Measurements from ENCODE around the gene PPIH. TPM values are rescaled to one million over a fixed set of nuclear protein-coding genes. Genes with fewer than 3 reads are reported as not detected.

Gene PPIH
- total and polyA plus RNA-seq, 2 of the 13 experiments (the other 11 are each of a cell fraction or from before 2014, with no cell fraction given) = 29.9 to 72.6 TPM

- TF ChIP-seq HOXA9 (CRISPR knock-in tag; IDR thresholded peaks at IDR 0.05; ENCODE audit: borderline replicate concordance) = no peak
Observed at GRCh38 chr1:42613803-42614131, 44.5 kb upstream of the PPIH start (continued).

GRCh38 chr1:42618866-42619265 is 39.4 kb upstream of the PPIH start:
- no peaks in the 10 kb centered on the region for H3K36me3 ChIP-seq (replicated peaks in 1 of 2; ENCODE audit: control insufficient read depth in 1 of 2, insufficient read depth in 2 of 2, low read length in 2 of 2)
- ChIA-PET CTCF (ENCODE audit: low intra/inter-chr PET ratio, low total read pairs) (no interaction called here), POLR2A (no interaction called here)
- no peaks in the 10 kb centered on the region for H3K9me3 ChIP-seq (ENCODE audit: low read length)
- 44% methylated on average over 2 of the region's 2 CpGs for WGBS (ENCODE audit: low lambda C conversion rate)
- peaks cover 32% of the 10 kb centered on the region for H3K4me1 ChIP-seq (ENCODE audit: insufficient read depth, low read length)
- peaks cover 0 to 3% of the 10 kb centered on the region in 2 experiments; a peak in 1 of 5 replicates for H3K27me3 ChIP-seq (ENCODE audit: control insufficient read depth in 1 of 2, insufficient read depth in 2 of 2, low read length in 2 of 2)
- no peaks in the 10 kb centered on the region for H3K79me2 ChIP-seq (ENCODE audit: insufficient read depth, low read length)
- no peak for ATAC-seq
- no peak overlapping the region for H3K9ac ChIP-seq (ENCODE audit: insufficient read depth, low read depth, low read length)
- intact Hi-C loops (cut with micrococcal nuclease; ENCODE audit: unreplicated experiment) (no loop called here), in situ Hi-C loops (cut with HindIII; ENCODE audit: extremely low pct_ligation_motif_present, low pct_unique_long_range_greater_than_20kb) (no loop called here)
- FAIRE-seq = no peak
- no peak overlapping the region for H3K4me3 ChIP-seq (replicated peaks in 1 of 3; ENCODE audit: insufficient read depth in 1 of 3, low read depth in 2 of 3, low read length in 3 of 3)
- no peaks in the 10 kb centered on the region for H4K20me1 ChIP-seq (ENCODE audit: insufficient read depth, low read length)
- BruUV-seq (replicated peaks) = no TSS peak
- no peak overlapping the region for H3K4me2 ChIP-seq (ENCODE audit: low read depth, low read length)
- no peak overlapping the region for H2AFZ ChIP-seq (ENCODE audit: low read length)
- TF ChIP-seq SOX5 (CRISPR knock-in tag; IDR thresholded peaks at IDR 0.05; ENCODE audit: borderline replicate concordance) = no peak
- no peak for TF ChIP-seq ZNF713 (CRISPR knock-in tag; IDR thresholded peaks at IDR 0.05)
- TF ChIP-seq GFI1 (CRISPR knock-in tag; IDR thresholded peaks at IDR 0.05; ENCODE audit: borderline replicate concordance) = no peak
- TF ChIP-seq TFE3 (CRISPR knock-in tag; IDR thresholded peaks at IDR 0.05) = no peak
- no peak for TF ChIP-seq SNAI1 (CRISPR knock-in tag; IDR thresholded peaks at IDR 0.05; ENCODE audit: borderline replicate concordance)
- no peak for TF ChIP-seq TSC22D2 (CRISPR knock-in tag; IDR thresholded peaks at IDR 0.05; ENCODE audit: borderline replicate concordance)
- TF ChIP-seq AKAP8 (CRISPR knock-in tag; IDR thresholded peaks at IDR 0.05) = no peak
- TF ChIP-seq ZNF7 (CRISPR knock-in tag; IDR thresholded peaks at IDR 0.05) = no peak
- TF ChIP-seq HINFP (CRISPR knock-in tag; IDR thresholded peaks at IDR 0.05; ENCODE audit: low read depth) = no peak
- H3K27ac ChIP-seq (ENCODE audit: extremely low read length, insufficient read depth, low read length) = no peak overlapping the region
- no peak for DNase-seq (ENCODE audit: low spot score)
